Activated CD4-positive, CD25-positive, alpha-beta regulatory T cell treated with anti-CD3 and anti-CD28 coated beads, Interleukin-2, amount 50 U/mL, for 24 hours (primary cell): Measurements from ENCODE around the gene CADPS.

Experiments
- ATAC-seq, 2 donors: fragments of 150-1000 bp; cut with Tn5 transposase; one replicate each; pipeline ENCODE4 v1.10.0; 2021; ENCODE audit warnings: mild to moderate bottlenecking in 1 of 2, moderate library complexity in 1 of 2

Gene CADPS

GRCh38 chr3:62873451-62873760 lies 1.8 kb downstream of the CADPS start:
- no peak for ATAC-seq

- no peak for ATAC-seq
Observed at GRCh38 chr3:62872318-62872717, 2.9 kb downstream of the CADPS start.

- ATAC-seq, result no peak
Observed at GRCh38 chr3:62870321-62870720, 4.9 kb downstream of the CADPS start.

- no peak for ATAC-seq
Observed at GRCh38 chr3:62863648-62864047, 11.6 kb downstream of the CADPS start.

- no peak for ATAC-seq
Observed at GRCh38 chr3:62859203-62859791, 15.9 kb downstream of the CADPS start.

GRCh38 chr3:62845996-62846395 lies 29.2 kb downstream of the CADPS start:
- ATAC-seq, result no peak

- ATAC-seq, result no peak
Observed at GRCh38 chr3:62843508-62843907, 31.7 kb downstream of the CADPS start.

GRCh38 chr3:62839748-62840147 lies 35.5 kb downstream of the CADPS start:
- ATAC-seq, result no peak

GRCh38 chr3:62837145-62837787 lies 38.0 kb downstream of the CADPS start:
- no peak for ATAC-seq

- ATAC-seq, result no peak
Observed at GRCh38 chr3:62835554-62836236, 39.5 kb downstream of the CADPS start.

- ATAC-seq, result no peak
Observed at GRCh38 chr3:62833538-62833937, 41.7 kb downstream of the CADPS start.

- no peak for ATAC-seq
Observed at GRCh38 chr3:62832553-62832952, 42.7 kb downstream of the CADPS start.

- ATAC-seq, result no peak
Observed at GRCh38 chr3:62830727-62831322, 44.4 kb downstream of the CADPS start.

- ATAC-seq, result no peak
Observed at GRCh38 chr3:62827550-62827949, 47.7 kb downstream of the CADPS start.

GRCh38 chr3:62824965-62825592 lies 50.1 kb downstream of the CADPS start:
- ATAC-seq, result no peak

GRCh38 chr3:62823461-62824050 lies 51.7 kb downstream of the CADPS start:
- ATAC-seq, result no peak

- ATAC-seq, result no peak
Observed at GRCh38 chr3:62822905-62823304, 52.3 kb downstream of the CADPS start.

GRCh38 chr3:62818347-62818746 lies 56.9 kb downstream of the CADPS start:
- ATAC-seq, result no peak

GRCh38 chr3:62817678-62818077 lies 57.5 kb downstream of the CADPS start:
- ATAC-seq, result no peak

GRCh38 chr3:62815981-62816380 lies 59.2 kb downstream of the CADPS start:
- ATAC-seq, result no peak

GRCh38 chr3:62812631-62813030 lies 62.6 kb downstream of the CADPS start:
- no peak for ATAC-seq

- no peak for ATAC-seq
Observed at GRCh38 chr3:62811119-62811518, 64.1 kb downstream of the CADPS start.

GRCh38 chr3:62809369-62809768 lies 65.8 kb downstream of the CADPS start:
- ATAC-seq, result no peak
